Neural cell (in vitro differentiated cells): ENCODE results near the gene RPS2. TPM values are rescaled to one million over a fixed set of nuclear protein-coding genes. Genes with fewer than 3 reads are reported as not detected.

Experiments
- H2AFZ ChIP-seq: fragments of 200-600, 300-800 bp; sonication (generic), shearing (Covaris generic); 2 replicates; pipeline ENCODE4 v1.6.0; 2014; ENCODE audit warnings: low read depth, mild to moderate bottlenecking, antibody characterized with exemption, low read length, moderate library complexity
- H3F3A ChIP-seq: fragments of 200-600 bp; shearing (Covaris generic); 2 replicates; pipeline ENCODE4 v1.6.1; 2016; ENCODE audit warnings: mild to moderate bottlenecking, moderate library complexity, mixed read lengths, antibody characterized with exemption, low read length; ENCODE audit not compliant: insufficient read depth, poor library complexity, severe bottlenecking
- H3K27ac ChIP-seq: fragments of 200-600, 300-800 bp; sonication (generic), shearing (Covaris generic); 2 replicates; pipeline ENCODE4 v1.5.1; 2014; ENCODE audit warnings: mild to moderate bottlenecking, low read length, moderate library complexity
- H3K27me3 ChIP-seq: fragments of 300-800, 200-600 bp; sonication (generic), shearing (Covaris generic); 2 replicates; pipeline ENCODE4 v1.6.0; 2014; ENCODE audit warnings: mild to moderate bottlenecking, low read depth, low read length, moderate library complexity; ENCODE audit not compliant: insufficient read depth
- H3K36me3 ChIP-seq: fragments of 300-800, 200-600 bp; sonication (generic), shearing (Covaris generic); 2 replicates; pipeline ENCODE4 v1.5.1; 2014; ENCODE audit warnings: mild to moderate bottlenecking, antibody characterized with exemption, low read length, moderate library complexity; ENCODE audit not compliant: insufficient read depth
- H3K4me2 ChIP-seq: fragments of 300-800, 200-600 bp; sonication (generic), shearing (Covaris generic); 2 replicates; pipeline ENCODE4 v1.6.0; 2014; ENCODE audit warnings: mild to moderate bottlenecking, low read length
- H3K4me3 ChIP-seq: fragments of 300-800, 200-600 bp; sonication (generic), shearing (Covaris generic); 2 replicates; pipeline ENCODE4 v1.5.1; 2014; ENCODE audit warnings: mild to moderate bottlenecking, low read length, moderate library complexity
- H3K79me2 ChIP-seq: fragments of 200-600 bp; shearing (Covaris generic); replicated peaks from 2 replicates; pipeline ENCODE4 v1.6.0; 2014; ENCODE audit warnings: mild to moderate bottlenecking, low read length, moderate library complexity; ENCODE audit not compliant: insufficient read depth
- H3K9ac ChIP-seq: fragments of 300-800, 200-600 bp; sonication (generic), shearing (Covaris generic); 2 replicates; pipeline ENCODE4 v1.6.1; 2016; ENCODE audit warnings: mild to moderate bottlenecking, low read length, mixed read lengths
- H3K9me2 ChIP-seq: fragments of 200-600 bp; shearing (Covaris generic); 2 replicates; pipeline ENCODE4 v1.6.1; 2016; ENCODE audit warnings: mild to moderate bottlenecking, low read length, mixed read lengths; ENCODE audit not compliant: insufficient read depth
- H3K9me3 ChIP-seq: fragments of 200-600, 300-800 bp; sonication (generic), shearing (Covaris generic); 2 replicates; pipeline ENCODE4 v1.6.1; 2016; ENCODE audit warnings: mild to moderate bottlenecking, mixed run types, low read length, moderate library complexity, mixed read lengths
- H4K20me1 ChIP-seq: fragments of 200-600 bp; shearing (Covaris generic); 2 replicates; pipeline ENCODE4 v1.6.1; 2016; ENCODE audit warnings: mild to moderate bottlenecking, mixed run types; ENCODE audit not compliant: insufficient read depth
- CTCF ChIP-seq: fragments of 450-650 bp; IDR thresholded peaks from 2 replicates; pipeline ENCODE4 v1.5.1; 2014; ENCODE audit warnings: antibody characterized with exemption, mild to moderate bottlenecking, moderate library complexity; ENCODE audit not compliant: poor library complexity, severe bottlenecking
- EP300 ChIP-seq: fragments of 450-650 bp; conservative IDR thresholded peaks from 2 replicates; pipeline ENCODE4 v1.6.1; 2014; ENCODE audit warnings: antibody characterized with exemption, mild to moderate bottlenecking, moderate library complexity; ENCODE audit not compliant: poor library complexity, severe bottlenecking
- EZH2 ChIP-seq: fragments of 200-600, 300-800 bp; shearing (Covaris generic), sonication (generic); IDR thresholded peaks from 2 replicates; pipeline ENCODE4 v1.6.1; 2014; ENCODE audit warnings: antibody characterized with exemption, low read length, borderline replicate concordance, mild to moderate bottlenecking; ENCODE audit not compliant: insufficient read depth, poor library complexity, severe bottlenecking
- MXI1 ChIP-seq: fragments of 450-650 bp; conservative IDR thresholded peaks from 2 replicates; pipeline ENCODE4 v1.6.1; 2014; ENCODE audit warnings: antibody characterized with exemption, mild to moderate bottlenecking; ENCODE audit not compliant: poor library complexity, severe bottlenecking
- RAD21 ChIP-seq: fragments of 450-650 bp; conservative IDR thresholded peaks from 2 replicates; pipeline ENCODE4 v1.6.1; 2014; ENCODE audit warnings: antibody characterized with exemption, mild to moderate bottlenecking, moderate library complexity
- REST ChIP-seq: IDR thresholded peaks from 2 replicates; pipeline ENCODE4 v1.6.1; 2012; ENCODE audit warnings: borderline replicate concordance
- TAF1 ChIP-seq: IDR thresholded peaks from 2 replicates; pipeline ENCODE4 v1.6.1; 2012; ENCODE audit warnings: low read depth
- polyA plus RNA-seq: library from polyadenylated mRNA; depleted of rRNA; stranded (reverse); fragments of >200 nt; gene quantifications from 2 replicates; pipeline ENCODE4 v1.2.3, GENCODE V29; 2014

RPS2 gene
- polyA plus RNA-seq, 1 donor from 2014 or later = 1,393 TPM

DNA sequence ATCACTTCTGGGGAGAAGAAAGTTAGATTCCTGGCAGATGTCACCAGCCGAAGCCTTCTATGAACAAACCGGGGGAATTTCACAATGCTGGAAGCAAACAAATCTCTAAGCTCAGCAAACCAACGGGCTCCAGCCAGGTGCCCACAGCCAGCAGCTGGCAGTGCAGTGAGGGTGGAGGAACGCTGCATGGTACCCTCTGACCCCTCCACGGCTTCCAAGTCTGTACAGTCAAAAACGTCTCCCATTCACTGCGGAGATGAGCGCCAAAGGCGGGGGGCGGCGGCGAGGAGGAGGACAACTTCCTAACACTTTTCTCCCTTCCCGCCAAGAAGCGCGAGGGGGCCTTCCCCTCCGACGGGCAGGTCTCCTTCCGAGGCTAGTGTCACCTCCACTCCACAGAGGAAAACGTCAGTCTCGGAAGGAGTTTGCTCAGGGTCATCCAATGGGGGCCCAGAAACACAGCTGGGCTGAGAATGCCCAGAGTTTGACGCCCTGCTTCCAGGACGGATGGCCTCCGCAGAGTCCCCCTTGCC lies 44.1 kb upstream of the RPS2 start:
- Histone ChIP-seq H3K27ac (peak overlapping the region; percentile 19), H3K79me2 (peaks cover 46% of the 10 kb centered on the region), H3F3A (no peaks in the 10 kb centered on the region), H2AFZ (no peak overlapping the region), H4K20me1 (peaks cover 5% of the 10 kb centered on the region), H3K9ac (peak overlapping the region; percentile 75), H3K9me3 (no peaks in the 10 kb centered on the region), H3K9me2 (no peaks in the 10 kb centered on the region), H3K36me3 (no peaks in the 10 kb centered on the region), H3K4me3 (peak overlapping the region; percentile 87), H3K27me3 (no peaks in the 10 kb centered on the region), H3K4me2 (peak overlapping the region; percentile 34)
- TF ChIP-seq EP300 (no peak), RAD21 (no peak), CTCF (no peak), MXI1 (no peak)

DNA sequence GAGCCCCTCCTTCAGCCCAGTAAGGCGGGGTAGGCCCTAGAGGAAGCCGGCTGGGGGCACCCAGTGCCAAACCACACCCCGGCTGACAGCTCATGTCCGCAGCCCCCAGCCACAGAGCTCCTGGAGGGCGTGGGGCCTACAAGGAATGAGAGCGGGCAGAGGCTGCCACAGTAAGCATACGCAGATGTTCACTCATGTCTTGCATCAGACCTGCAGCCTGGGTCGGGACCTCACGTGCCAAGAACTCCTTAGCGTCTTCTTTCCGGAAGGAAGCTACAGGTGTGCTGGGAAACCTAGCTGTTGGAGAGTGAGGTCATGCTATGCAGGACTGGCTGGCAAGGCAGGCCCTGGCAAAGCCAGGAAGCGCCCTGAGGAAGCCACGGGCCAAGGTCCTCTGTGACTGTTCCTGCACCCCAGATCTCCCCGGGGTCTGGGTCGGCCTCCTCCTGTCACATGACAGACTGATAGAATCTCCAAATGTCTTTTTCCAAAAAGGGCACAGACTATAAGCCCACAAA lies 43.4 kb upstream of the RPS2 start:
- Histone ChIP-seq H3K9me3 (no peaks in the 10 kb centered on the region), H3K9me2 (no peaks in the 10 kb centered on the region), H3K4me2 (peak overlapping the region; percentile 34), H3F3A (no peaks in the 10 kb centered on the region), H2AFZ (no peak overlapping the region), H3K4me3 (peak overlapping the region; percentile 87), H3K27ac (no peak overlapping the region), H3K27me3 (no peaks in the 10 kb centered on the region), H3K9ac (peak overlapping the region; percentile 75), H3K36me3 (no peaks in the 10 kb centered on the region), H3K79me2 (peaks cover 46% of the 10 kb centered on the region), H4K20me1 (peaks cover 5% of the 10 kb centered on the region)
- TF ChIP-seq MXI1 = no peak
- TF ChIP-seq TAF1 = no peak
- no peak for TF ChIP-seq REST
- no peak for TF ChIP-seq EZH2
